ENCODE results near the gene APOBEC3C. TPM values are rescaled to one million over a fixed set of nuclear protein-coding genes. Genes with fewer than 3 reads are reported as not detected.
"Not testable (repeated sequence)": the region's sequence is repeated elsewhere in the genome, so short reads cannot be mapped to it uniquely, and the experiment has no call there.

Gene APOBEC3C
- total RNA-seq, 2 donors from 2014 or later: 9.1 to 12.5 TPM

- no peaks in the 10 kb centered on the region for H3K36me3 ChIP-seq
- TF ChIP-seq CTCF (IDR thresholded peaks at IDR 0.05): no peak
Observed at GRCh38 chr22:38971791-38972190, 42.3 kb upstream of the APOBEC3C start.

DNA sequence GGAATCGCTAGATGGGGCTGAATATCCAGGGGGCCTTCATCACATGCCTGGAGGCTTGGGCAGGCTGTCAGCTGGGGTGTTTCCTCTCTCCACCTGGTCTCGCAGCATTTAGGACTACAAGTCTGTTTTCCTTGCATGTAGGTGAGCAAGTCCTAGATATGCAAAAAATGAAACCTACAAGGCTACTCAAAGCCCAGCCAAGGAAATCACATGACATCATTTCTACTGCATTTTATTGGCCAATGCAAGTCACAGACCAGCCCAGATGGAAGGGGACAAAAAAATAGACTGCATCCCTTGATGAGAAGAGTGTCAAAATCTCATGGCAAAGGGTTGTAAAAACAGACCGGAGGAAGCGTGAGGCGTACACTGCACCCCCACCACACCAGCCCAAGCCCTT lies 41.5 kb upstream of the APOBEC3C start:
- no peak overlapping the region for H3K4me3 ChIP-seq
- no peaks in the 10 kb centered on the region for H3K36me3 ChIP-seq
- H3K9me3 ChIP-seq: no peaks in the 10 kb centered on the region
- no peak for DNase-seq (ENCODE audit: low spot score)
- TF ChIP-seq CTCF (IDR thresholded peaks at IDR 0.05): no peak
- H3K4me1 ChIP-seq: no peaks in the 10 kb centered on the region
- H3K27ac ChIP-seq: no peak overlapping the region
- no peaks in the 10 kb centered on the region for H3K27me3 ChIP-seq

More at GRCh38 chr22:38971791-38972190, 42.3 kb upstream of the APOBEC3C start:
- DNase-seq (ENCODE audit: low spot score): no peak
- no peaks in the 10 kb centered on the region for H3K27me3 ChIP-seq
- no peak overlapping the region for H3K4me3 ChIP-seq
- no peaks in the 10 kb centered on the region for H3K4me1 ChIP-seq
- no peak overlapping the region for H3K27ac ChIP-seq
- no peaks in the 10 kb centered on the region for H3K9me3 ChIP-seq

DNA sequence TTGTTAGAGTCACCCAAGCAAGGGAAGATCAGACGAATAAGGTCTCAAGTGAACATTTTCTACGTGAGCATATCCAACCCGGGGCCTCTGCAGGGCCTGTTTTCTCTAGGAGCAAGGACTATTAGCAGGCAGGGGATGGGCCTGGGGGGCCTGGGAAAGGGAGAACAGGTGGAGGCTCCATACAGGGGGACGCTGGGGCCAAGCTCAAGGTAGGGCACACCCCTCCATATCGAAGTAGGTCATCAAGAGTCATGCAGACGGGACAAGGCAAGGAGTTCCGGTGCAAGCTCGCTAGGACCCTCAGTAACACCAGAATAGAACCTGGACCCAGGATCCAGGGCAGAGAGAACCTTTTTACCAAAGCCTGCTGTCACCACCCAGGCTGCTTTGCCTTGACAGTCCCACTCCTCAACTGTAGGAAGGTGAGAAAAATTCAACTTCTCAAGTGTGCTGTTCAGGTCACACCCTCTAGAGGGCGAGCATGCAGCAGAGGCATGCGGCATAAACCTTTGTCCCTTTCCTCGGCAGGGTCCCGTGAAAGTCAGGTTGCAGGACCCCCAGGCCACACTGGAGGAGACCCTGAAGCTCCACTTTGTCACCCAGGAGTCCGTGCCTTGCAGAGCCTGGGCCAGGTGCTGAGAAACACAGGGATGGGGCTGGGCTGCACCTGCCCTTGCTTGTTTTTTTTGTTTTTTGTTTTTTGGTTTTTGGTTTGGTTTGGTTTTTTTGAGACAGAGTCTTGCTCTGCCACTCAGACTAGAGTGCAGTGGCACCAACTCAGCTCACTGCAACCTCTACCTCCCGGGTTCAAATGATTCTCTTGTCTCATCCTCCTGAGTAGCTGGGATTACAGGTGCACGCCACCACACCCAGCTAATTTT lies 40.5 kb upstream of the APOBEC3C start:
- Histone ChIP-seq H3K9me3 (no peaks in the 10 kb centered on the region), H3K27me3 (no peaks in the 10 kb centered on the region), H3K4me3 (no peak overlapping the region), H3K4me1 (no peaks in the 10 kb centered on the region), H3K27ac (no peak overlapping the region), H3K36me3 (no peaks in the 10 kb centered on the region)
- no peak for DNase-seq (ENCODE audit: low spot score)
- TF ChIP-seq CTCF (IDR thresholded peaks at IDR 0.05): peak in 1 of 2 donors; percentile 64

DNA sequence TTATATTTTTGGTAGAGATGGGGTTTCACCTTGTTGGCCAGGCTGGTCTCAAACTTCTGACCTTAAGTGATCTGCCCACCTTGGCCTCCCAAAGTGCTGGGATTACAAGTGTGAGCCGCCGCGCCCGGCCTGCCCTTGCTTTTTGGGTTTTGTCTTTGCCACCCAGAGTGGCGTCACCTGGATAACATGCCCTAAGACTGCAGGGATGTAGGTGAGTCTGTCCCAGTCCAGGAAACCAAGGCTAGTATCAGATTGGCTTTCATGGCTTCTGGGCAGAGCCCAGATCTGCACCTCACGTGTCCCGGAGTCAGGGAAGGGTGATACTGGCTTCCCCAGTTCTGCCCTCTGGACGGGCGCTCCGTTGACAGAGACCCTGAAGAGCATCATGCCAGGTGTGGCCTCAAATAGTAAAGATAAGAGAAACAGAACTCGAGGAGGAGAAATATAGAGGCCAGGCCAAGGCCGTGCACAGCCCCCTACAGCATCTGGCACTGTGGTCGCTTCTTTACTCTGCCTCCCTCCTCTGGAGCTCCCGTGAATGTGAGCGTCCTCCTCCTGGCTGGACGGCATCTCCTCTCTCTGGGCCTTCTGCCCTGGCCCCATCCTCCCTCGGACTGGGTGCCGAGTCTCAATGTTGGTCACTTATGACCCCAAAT lies 39.8 kb upstream of the APOBEC3C start:
- H3K9me3 ChIP-seq: no peaks in the 10 kb centered on the region
- DNase-seq (ENCODE audit: low spot score): no peak
- H3K4me3 ChIP-seq: no peak overlapping the region
- no peak for TF ChIP-seq CTCF (IDR thresholded peaks at IDR 0.05)
- H3K4me1 ChIP-seq: no peaks in the 10 kb centered on the region
- no peak overlapping the region for H3K27ac ChIP-seq
- H3K36me3 ChIP-seq: no peaks in the 10 kb centered on the region
- H3K27me3 ChIP-seq: no peaks in the 10 kb centered on the region

- no peaks in the 10 kb centered on the region for H3K36me3 ChIP-seq
- H3K4me3 ChIP-seq: no peak overlapping the region
- DNase-seq (ENCODE audit: low spot score): no peak
- no peaks in the 10 kb centered on the region for H3K9me3 ChIP-seq
- H3K27me3 ChIP-seq: no peaks in the 10 kb centered on the region
- no peak overlapping the region for H3K27ac ChIP-seq
- no peak for TF ChIP-seq CTCF (IDR thresholded peaks at IDR 0.05)
- no peaks in the 10 kb centered on the region for H3K4me1 ChIP-seq
Observed at GRCh38 chr22:38974826-38975175, 39.3 kb upstream of the APOBEC3C start.

DNA sequence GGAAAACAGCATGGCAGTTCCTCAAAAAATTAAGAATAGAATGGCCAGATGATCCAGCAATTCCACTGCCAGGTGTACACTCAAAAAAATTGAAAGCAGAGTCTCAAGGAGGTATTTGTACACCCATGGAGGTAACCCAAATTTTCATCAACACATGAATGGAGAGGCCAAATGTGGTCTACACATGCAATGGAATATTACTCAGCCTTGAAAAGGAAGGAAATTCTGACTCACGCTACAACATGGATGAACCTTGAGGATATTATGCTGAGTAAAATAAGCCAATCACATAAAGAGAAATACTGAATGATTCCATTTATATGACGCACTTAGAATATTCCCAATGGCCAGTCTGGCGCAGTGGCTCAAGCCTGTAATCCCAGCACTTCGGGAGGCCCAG lies 36.8 kb upstream of the APOBEC3C start:
- not testable (repeated sequence) for H3K27me3 ChIP-seq; H3K27ac ChIP-seq; H3K36me3 ChIP-seq; H3K4me3 ChIP-seq; H3K4me1 ChIP-seq; H3K9me3 ChIP-seq; DNase-seq (ENCODE audit: low spot score)

- H3K4me1 ChIP-seq; H3K27me3 ChIP-seq; H3K4me3 ChIP-seq; H3K9me3 ChIP-seq; H3K27ac ChIP-seq; DNase-seq (ENCODE audit: low spot score); H3K36me3 ChIP-seq: not testable (repeated sequence)
Observed at GRCh38 chr22:38980587-38980986, 33.5 kb upstream of the APOBEC3C start.
